ENCODE measurements around the gene WWTR1. TPM values are rescaled to one million over a fixed set of nuclear protein-coding genes. Genes with fewer than 3 reads are reported as not detected.

The WWTR1 gene
- total RNA-seq, 1 donor from 2014 or later: 39.1 TPM

DNA sequence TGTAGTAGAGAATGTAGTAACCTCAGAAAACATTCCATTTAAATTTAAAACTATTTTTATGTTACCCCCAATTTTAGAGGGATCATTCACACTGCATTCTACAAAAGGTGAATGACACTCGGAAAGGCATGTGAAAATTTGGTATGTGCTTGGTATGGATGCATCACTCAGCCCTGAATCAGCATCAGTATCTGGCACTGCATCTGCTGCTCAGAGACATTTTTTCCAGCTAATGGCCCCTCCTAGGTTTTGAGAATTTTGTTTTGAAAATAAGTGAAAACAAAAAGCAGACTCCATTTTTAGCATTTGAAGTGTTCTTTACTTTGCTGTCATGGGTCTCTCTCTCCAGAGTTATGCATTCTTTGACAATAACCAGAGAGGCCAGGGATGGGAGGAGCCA lies 15.6 kb upstream of the WWTR1 start:
- Histone ChIP-seq H3K9me3 (replicated peaks) (no peaks in the 10 kb centered on the region), H3K27ac (replicated peaks) (no peak overlapping the region), H3K4me3 (no peak overlapping the region), H3K4me1 (no peaks in the 10 kb centered on the region), H3K27me3 (ENCODE audit: low read depth) (no peaks in the 10 kb centered on the region), H3K36me3 (no peaks in the 10 kb centered on the region)
- TF ChIP-seq, protein P1, sequence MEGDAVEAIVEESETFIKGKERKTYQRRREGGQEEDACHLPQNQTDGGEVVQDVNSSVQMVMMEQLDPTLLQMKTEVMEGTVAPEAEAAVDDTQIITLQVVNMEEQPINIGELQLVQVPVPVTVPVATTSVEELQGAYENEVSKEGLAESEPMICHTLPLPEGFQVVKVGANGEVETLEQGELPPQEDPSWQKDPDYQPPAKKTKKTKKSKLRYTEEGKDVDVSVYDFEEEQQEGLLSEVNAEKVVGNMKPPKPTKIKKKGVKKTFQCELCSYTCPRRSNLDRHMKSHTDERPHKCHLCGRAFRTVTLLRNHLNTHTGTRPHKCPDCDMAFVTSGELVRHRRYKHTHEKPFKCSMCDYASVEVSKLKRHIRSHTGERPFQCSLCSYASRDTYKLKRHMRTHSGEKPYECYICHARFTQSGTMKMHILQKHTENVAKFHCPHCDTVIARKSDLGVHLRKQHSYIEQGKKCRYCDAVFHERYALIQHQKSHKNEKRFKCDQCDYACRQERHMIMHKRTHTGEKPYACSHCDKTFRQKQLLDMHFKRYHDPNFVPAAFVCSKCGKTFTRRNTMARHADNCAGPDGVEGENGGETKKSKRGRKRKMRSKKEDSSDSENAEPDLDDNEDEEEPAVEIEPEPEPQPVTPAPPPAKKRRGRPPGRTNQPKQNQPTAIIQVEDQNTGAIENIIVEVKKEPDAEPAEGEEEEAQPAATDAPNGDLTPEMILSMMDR (IDR thresholded peaks at IDR 0.05; ENCODE audit: borderline replicate concordance): no peak
- intact Hi-C loops (cut with micrococcal nuclease): no loop called here
- DNase-seq: no peak

DNA sequence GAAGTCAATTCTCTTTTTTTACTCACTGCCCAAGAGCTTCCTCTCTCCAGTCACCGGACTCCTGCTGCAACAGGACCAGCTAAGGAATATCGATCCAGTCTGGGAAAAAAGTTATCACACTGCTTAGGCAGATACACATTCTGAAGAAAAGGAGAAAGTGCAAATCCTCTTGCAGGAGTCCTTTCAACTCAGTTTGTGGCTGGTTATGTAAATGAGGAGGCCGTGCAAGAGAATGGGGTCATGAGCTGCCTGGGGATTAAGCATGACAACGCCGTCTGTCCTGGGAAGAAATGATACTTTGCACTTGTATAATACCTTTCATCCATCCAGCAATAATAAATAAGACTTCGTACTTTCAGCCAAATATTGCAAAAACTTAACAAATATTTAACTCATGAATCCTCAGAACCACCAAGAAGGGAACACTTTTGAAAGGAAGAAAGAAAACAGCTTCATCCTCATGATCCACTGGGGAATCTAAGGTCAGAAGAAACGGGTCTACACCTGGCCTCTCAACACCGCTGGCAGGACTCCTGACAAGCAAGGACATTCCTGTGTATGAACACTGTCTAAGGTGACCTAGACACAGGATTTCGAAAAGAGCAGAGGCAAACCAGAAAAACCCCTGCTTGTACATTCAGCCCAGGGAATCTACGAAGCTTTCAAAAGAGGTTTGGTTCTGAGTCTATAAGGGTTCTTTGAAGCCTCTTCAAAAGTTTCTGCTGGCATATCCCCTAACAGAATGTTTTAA lies 13.1 kb upstream of the WWTR1 start:
- Histone ChIP-seq H3K9me3 (replicated peaks) (no peaks in the 10 kb centered on the region), H3K4me1 (no peaks in the 10 kb centered on the region), H3K27me3 (ENCODE audit: low read depth) (no peaks in the 10 kb centered on the region), H3K27ac (replicated peaks) (no peak overlapping the region), H3K36me3 (no peaks in the 10 kb centered on the region), H3K4me3 (no peak overlapping the region)
- no peak for DNase-seq
- TF ChIP-seq, protein P1 (IDR thresholded peaks at IDR 0.05; ENCODE audit: borderline replicate concordance): no peak
- intact Hi-C loops (cut with micrococcal nuclease): no loop called here

DNA sequence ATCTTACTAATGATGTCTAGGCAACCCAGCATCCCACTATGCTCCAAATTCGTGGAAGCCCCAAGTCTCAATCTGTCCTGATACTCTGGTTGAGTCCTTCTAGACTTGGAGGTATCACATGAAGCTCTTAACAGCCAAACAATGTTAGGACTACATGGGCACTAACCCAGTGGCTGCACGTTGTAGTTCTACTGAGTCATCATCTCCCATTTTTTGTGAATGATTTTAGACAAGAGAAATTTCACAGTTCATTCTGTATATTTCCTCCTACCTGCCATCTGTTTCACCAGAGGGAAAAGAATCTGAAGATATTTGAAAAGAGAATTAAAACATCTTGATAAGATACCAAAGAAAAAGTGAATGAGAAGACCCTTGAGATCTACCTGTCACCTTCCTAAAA lies 9.8 kb upstream of the WWTR1 start:
- DNase-seq: no peak
- intact Hi-C loops (cut with micrococcal nuclease): no loop called here

DNA sequence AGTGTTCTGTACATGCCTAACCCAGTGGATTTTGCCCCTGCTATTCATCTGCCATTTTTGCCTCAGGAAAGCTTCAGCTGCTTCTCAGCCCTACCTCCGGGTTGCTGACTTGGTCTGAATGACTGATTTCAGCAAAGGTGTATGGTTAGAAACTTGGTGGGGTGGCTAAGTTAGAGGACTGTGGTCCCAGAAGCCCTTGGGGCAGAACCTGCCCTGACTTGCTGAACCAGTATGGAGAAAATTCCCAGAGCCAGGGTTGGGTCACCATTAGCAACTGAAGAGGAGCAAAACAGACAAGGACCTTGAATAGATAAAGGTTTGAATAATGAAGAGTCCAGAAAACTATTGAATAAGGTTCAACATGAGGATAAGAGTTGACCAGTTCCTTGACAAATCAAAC lies 6.1 kb upstream of the WWTR1 start:
- Histone ChIP-seq H3K27me3 (ENCODE audit: low read depth) (no peaks in the 10 kb centered on the region), H3K36me3 (no peaks in the 10 kb centered on the region), H3K9me3 (replicated peaks) (no peaks in the 10 kb centered on the region), H3K4me3 (no peak overlapping the region), H3K4me1 (peaks cover 14% of the 10 kb centered on the region), H3K27ac (replicated peaks) (no peak overlapping the region)
- intact Hi-C loops (cut with micrococcal nuclease): no loop called here
- TF ChIP-seq, protein P1 (IDR thresholded peaks at IDR 0.05; ENCODE audit: borderline replicate concordance): no peak
- no peak for DNase-seq

More for the DNA sequence above, 9.8 kb upstream of the WWTR1 start:
- Histone ChIP-seq H3K4me3 (no peak overlapping the region), H3K36me3 (no peaks in the 10 kb centered on the region), H3K27me3 (ENCODE audit: low read depth) (no peaks in the 10 kb centered on the region), H3K4me1 (no peaks in the 10 kb centered on the region), H3K9me3 (replicated peaks) (no peaks in the 10 kb centered on the region), H3K27ac (replicated peaks) (no peak overlapping the region)
- TF ChIP-seq, protein P1 (IDR thresholded peaks at IDR 0.05; ENCODE audit: borderline replicate concordance): no peak

DNA sequence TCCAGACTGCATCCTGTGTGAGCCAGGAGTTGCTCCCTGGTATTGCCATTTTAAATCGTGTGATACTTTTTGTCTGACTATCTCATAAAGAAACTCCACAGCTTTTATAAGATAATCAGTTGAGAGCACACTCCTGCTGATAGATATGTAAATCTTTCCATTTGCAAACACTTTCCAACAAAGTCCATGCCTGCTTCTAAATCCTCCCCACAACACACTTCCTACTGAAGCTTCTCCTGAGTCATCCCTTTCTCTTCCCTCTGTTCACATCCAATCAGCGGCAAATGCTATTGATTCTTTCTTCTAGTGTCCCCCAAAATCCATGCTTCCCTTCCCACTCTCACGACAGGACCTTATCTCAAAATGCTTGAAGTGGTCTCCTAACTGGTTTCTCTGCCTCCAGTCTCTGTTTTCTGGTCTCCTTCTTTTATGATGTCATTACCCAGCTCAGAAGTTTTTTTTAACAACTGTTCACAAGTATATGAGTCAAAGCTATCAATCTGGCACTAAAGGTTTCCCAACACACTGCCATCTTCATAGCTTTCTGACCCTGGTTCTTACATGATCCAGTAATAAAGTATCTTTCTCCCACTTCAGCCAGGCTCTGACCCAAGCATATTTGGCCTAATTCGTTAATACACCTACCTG lies 4.5 kb upstream of the WWTR1 start:
- TF ChIP-seq, protein P1 (IDR thresholded peaks at IDR 0.05; ENCODE audit: borderline replicate concordance): no peak
- Histone ChIP-seq H3K36me3 (no peaks in the 10 kb centered on the region), H3K9me3 (replicated peaks) (no peaks in the 10 kb centered on the region), H3K4me1 (peaks cover 30% of the 10 kb centered on the region), H3K4me3 (no peak overlapping the region), H3K27me3 (ENCODE audit: low read depth) (no peaks in the 10 kb centered on the region), H3K27ac (replicated peaks) (no peak overlapping the region)
- DNase-seq: no peak
- intact Hi-C loops (cut with micrococcal nuclease): no loop called here
